ENCODE results near the gene CCDC92.

The CCDC92 gene

DNA sequence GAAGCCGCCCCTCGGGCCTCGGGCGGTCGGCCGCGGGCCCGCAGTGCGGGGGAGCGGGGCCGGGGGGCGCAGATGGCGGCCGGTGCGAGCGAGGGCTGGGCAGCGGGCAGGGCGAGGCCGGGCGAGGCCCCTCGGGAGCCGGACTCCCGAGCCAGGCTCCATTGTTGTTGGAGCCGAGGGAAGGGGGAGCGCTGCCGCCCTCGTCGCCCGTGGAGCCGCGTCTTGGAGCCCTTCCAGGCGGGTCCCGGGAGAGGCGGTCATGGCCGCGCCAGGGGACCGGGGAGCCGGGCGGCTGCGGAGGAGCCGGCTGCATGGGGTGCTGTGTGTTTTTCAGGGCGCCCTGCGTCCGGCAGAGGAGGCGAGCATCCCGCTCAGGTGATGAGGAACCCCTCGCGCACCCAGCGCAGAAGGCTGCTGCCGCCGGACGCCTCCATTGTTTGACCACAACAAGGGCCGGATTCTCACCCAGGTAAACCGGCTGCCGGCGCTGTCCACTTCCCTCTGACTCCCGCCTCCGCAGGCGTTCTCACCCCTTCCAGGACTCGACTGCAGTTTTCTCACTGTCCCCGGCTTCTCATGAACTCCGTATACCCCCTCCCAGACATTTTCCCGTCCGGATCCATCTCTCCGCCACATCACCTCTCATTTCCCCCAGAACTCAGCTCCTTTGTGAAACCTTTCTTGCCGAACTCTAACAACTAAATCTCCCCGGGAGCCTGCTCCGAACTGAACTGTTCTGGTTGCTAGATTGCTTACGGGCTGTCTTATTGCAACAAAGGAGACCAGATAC is 1.1 kb upstream of the CCDC92 start:
- DNase-seq, result no peak

DNA sequence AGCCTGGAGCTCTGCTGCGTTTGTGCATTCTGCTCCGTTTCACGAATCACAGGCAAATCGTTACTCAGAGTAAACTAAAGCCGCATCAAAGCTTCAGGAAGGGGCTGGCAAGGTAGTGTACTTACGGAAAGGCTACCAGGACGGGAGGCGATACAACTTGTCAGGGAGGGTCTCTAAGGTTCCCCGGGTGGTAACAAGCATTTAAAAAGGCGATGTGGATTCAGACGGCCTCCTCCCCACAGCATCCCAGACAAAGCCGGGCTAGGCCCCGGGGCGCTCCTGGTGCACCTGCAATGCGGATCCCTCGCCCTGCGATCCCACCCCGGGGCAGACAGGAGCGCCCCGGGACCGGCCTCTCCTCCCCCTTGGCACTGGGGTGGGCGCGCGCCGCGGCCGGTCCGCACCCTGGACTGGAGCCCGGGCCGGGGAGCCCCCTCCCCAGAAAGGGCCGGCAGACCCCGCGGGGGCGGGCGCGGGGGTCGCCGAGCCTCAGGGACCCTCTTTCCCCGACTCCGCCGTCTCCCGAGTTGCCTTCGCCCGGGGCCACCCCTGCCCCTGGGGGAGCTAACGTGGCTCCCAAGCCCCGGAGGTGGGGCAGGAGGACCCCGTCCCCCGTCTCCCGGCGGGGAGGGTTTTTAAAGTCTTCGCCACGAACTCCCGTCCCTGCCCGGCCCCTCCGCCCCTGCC is 718 bp downstream of the CCDC92 start:
- no peak for DNase-seq

- DNase-seq, result no peak
Measured at GRCh38 chr12:123971449-123971769, 1.2 kb downstream of the CCDC92 start.

GRCh38 chr12:123967121-123967586 is 5.5 kb downstream of the CCDC92 start:
- no peak for DNase-seq

DNA sequence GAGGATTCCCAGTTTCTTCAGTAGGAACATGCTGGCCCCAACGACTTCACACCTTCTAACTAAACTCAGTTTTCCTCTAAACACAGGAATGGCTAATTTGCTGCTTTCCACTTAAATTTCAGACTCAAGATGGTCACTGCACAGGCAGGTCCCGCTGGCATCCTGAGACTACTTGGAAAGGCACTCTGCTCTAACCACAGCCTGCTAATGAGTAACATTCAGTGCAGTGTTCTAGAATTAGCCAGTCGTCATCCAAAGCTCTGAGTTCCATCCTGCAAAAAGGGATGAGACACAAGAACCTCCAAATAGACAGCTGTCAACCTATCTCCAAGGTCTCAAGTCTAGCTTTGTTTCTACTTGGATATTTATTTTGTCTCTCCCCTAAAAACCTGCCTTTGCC is 6.0 kb downstream of the CCDC92 start:
- DNase-seq, result no peak

GRCh38 chr12:123965382-123965781 is 7.2 kb downstream of the CCDC92 start:
- no peak for DNase-seq

DNA sequence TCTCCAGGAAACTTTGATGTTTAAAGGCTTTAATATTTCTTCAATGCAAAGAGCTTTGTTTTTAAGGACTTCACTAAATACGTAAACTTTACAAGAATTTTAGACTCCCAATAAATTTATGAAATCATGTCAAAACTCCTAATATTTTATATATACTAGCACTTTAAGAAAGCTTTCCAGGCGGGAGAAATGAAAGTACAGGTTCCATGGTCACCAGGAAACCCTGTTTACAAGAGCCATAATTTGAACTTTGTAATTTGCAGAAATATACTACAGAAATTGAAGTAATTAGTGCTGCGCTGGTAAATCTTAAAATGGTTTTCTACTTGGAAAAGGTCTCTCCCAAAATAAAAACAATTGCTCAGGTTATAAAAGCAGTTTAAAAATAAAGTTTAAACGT is 8.8 kb downstream of the CCDC92 start:
- no peak for DNase-seq

DNA sequence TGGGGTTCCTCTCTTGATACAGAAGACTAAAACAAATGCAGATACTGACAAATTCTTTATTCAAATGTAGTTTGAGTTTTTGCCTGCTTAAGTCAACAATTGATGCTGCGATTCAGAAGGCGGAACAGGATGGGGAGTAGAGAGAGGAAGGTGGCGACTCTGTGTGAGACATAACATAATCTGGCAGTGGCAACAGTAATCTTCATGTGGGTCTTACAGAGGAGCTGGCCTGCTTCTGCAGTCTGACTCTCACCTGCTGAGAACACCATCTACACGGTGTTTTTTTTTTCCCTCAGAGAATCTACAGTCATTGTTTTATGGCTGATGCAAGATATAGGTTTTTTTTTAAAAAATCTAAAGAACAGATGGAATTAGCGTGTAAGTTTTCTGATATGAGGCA is 10.1 kb downstream of the CCDC92 start:
- DNase-seq, result no peak

GRCh38 chr12:123961585-123962345 is 10.9 kb downstream of the CCDC92 start:
- DNase-seq, result no peak

- no peak for DNase-seq
Measured at GRCh38 chr12:123960856-123961255, 11.8 kb downstream of the CCDC92 start.

- DNase-seq, result no peak
Measured at GRCh38 chr12:123960029-123960735, 12.4 kb downstream of the CCDC92 start.

- DNase-seq, result no peak
Measured at GRCh38 chr12:123958876-123959275, 13.8 kb downstream of the CCDC92 start.

- DNase-seq, result no peak
Measured at GRCh38 chr12:123958462-123958861, 14.2 kb downstream of the CCDC92 start.

DNA sequence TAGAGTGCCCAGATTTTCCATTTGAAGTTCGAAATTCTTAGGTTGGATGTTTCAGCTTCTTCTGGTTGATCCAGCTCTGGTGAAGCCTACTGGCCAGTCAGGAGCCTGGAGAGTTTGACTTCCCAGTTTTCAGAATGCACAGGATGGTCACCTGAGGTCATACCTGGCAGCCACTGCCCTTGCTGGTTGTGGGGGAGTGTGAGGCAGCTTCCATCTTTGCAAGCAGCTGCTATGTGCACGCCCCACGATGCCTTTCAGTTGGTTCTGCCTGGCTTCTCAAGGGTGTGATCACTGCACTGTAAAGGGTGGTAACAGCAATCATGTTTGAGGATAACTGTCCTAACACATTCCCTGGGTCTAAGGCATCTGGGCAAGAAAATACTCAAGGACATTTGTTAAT is 15.4 kb downstream of the CCDC92 start:
- no peak for DNase-seq

- DNase-seq, result no peak
Measured at GRCh38 chr12:123956249-123956648, 16.4 kb downstream of the CCDC92 start.

- DNase-seq, result no peak
Measured at GRCh38 chr12:123954647-123955350, 17.8 kb downstream of the CCDC92 start.

GRCh38 chr12:123952037-123952436 is 20.6 kb downstream of the CCDC92 start:
- no peak for DNase-seq

DNA sequence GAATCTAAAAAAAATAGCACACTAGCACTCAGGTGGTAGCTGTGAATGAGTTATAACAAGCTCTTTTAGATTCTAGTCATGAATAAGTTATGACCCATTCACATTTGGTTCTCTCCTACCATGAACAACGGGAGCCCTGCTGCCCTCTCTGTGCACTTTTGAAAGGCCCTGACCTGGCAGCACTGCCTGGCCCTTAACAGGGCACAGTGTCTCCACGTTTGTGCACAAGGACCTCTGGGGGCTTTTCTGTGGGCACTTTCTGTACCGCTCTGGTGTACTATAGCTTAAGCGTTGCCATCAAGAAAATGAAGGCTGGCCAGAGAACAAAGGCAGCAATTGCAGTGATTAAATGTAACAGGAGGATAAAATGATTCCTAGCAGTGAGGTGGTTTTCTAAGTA is 21.2 kb downstream of the CCDC92 start:
- DNase-seq, result no peak

GRCh38 chr12:123950476-123951349 is 21.9 kb downstream of the CCDC92 start:
- DNase-seq, result no peak

DNA sequence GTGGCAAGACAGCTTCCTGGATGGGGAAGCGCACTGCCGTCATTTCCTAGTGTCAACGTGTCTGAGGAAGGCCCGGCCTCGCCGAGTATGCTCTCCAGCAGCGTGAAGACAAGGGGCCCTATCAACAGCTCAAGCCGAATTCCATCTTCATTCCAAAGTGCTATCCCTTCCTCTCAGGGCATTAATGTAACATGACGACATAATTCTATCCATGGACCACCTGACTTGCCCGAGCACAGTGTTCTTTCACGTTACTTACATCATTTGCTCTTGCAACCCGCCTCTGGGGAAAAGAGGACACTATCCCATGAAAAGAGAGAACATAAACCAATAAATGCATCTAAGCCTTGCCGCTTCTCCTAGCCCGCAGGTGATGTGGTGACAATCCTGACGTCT is 22.9 kb downstream of the CCDC92 start:
- DNase-seq, result no peak

All from AML-193 (cell line).